Measurements from ENCODE around the gene DIP2C.

DIP2C gene

DNA sequence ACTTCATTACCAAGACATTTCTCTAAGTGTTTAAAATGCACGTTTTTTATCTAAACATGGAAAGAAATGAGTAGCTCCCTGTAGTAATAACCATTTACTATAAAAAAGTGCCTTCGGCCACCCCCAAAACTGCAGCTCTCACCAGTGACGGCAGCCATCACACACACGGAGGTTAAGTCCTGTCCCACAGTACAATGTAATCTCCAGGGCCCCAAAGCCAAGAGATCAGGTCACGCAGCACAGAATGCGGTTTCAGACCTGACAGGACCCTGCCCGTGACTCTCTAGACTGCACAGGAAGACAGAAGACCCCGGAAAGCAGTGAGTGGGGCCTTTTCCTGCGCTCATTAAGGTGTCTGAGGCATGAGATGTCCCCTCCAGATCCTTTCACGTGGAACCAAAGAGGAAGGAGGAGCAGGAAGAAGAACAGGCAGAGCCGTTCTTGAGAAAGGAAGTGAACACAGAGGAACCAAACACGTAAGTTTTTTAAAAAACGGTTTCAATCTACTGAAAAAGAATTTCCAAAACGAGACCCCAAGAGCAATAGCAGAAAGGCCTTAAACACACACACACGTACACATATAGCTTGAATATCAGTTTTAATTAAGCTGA is 428.5 kb downstream of the DIP2C start:
- DNase-seq, result no peak

DNA sequence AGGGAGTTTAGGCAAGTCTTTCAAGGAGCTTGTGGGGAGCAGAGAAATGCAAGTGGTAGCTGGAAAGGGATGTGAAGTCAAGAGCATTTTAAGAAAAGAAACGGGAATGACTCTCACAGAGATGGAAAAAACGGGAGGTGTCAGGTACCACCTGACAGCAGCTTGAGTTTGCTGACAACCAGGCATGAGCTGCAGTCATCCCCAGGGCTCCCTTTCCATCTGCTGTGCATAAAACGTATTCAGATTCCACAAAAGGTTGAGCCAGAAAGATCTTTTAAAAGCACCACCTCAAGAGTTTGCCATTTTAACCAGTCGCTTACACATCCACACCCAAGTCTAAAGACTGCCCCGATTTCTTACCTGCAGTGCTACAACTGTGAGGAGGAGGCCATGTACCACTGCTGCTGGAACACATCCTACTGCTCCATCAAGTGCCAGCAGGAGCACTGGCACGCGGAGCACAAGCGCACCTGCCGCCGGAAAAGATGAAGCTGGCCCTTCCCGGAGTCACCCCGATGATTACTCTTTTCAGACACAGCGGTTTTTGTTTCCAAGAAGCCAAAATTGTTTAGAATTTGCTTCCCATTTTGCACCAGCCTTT is 437.4 kb downstream of the DIP2C start:
- DNase-seq, result no peak

DNA sequence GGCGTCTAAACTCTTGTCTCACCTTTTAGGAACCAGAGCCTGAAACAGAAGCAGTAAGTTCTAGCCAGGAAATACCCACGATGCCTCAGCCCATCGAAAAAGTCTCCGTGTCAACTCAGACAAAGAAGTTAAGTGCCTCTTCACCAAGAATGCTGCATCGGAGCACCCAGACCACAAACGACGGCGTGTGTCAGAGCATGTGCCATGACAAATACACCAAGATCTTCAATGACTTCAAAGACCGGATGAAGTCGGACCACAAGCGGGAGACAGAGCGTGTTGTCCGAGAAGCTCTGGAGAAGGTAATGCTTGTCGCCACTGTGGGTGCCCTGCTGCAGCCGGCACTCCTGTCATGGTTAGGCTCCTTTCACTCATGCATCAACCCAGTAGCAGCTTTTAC is 441.2 kb downstream of the DIP2C start:
- DNase-seq, result no peak

DNA sequence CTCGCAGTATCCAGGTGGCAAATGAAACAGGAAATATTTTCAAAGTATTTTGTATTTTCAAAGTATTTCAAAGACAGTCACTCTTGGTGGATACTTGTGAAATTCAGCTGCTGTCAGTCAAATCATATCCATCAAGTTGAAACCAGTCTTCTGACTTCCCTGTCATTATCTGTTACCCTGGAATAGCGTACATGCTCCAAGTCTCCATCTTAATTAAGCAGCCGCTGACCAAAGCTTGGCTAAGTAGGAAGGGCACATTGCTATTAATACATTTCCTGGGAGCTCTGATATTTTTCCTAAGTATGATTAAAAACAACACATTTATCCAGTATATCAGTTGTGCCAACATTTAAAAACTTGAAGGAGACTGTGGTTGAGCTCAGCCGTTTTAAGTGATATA is 442.0 kb downstream of the DIP2C start:
- DNase-seq, result no peak

DNA sequence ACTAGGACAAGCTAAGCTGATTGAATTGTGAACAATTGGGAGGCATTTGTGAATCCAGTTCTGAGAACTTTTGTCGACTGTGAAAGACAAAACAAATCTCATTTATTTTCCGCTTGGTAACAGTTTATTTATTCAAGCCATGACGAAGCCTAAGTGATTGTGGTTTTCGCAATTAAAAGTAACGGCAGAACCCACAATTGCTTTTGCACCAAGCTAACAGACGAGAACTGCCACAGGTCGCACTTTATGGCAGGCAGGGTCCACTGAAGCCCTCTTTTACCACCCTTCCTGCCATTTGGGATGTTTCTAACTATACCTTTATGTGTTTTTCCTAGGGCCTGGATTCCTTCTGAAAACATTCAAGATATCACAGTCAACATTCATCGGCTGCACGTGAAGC is 443.0 kb downstream of the DIP2C start:
- no peak for DNase-seq

DNA sequence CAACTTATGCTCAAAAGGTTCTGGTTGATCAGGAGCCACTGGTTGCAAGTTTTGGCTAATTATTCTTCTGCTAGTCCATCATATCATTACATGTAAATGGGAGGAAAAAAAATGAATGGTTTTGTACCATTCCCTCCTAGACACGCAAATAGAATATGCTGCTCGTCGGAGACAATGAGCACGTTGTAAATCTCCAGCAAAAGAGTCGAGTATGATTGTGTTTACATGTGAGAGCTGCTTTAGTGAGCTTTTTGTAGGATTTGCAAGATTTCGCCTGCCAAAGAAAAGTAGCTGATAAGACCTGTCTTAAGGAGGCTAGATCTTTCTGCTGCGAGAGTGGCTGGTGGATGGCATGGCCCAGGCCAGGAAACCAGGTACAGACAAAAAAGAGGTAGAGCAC is 445.2 kb downstream of the DIP2C start:
- no peak for DNase-seq

DNA sequence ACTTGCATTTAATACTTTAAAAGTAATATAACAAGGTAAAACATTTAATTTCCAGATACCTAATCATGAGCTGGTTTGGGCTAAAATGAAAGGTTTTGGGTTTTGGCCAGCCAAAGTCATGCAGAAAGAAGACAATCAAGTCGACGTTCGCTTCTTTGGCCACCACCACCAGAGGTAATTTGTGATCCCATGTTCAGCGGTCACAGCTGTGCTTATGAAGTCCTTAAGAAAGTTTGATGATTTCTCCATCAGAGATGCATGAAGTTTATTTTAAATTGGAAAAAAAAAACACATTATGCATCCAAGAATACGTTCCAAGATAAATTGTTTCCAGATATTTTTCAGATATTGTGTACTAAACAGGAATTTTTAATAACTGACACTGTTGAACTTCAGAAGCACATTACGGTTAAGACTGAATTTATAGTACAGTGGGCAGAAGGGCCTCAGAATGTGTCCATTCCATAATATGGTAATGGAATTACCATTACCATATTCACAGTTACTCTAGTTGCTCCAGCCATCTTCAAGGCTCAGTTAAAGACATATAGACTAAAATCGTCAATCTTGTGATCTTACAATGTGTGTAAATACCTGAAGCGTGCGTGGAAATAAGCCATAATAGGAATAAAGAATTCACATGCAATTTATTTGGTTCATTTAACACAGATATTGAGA is 447.4 kb downstream of the DIP2C start:
- DNase-seq, result no peak

DNA sequence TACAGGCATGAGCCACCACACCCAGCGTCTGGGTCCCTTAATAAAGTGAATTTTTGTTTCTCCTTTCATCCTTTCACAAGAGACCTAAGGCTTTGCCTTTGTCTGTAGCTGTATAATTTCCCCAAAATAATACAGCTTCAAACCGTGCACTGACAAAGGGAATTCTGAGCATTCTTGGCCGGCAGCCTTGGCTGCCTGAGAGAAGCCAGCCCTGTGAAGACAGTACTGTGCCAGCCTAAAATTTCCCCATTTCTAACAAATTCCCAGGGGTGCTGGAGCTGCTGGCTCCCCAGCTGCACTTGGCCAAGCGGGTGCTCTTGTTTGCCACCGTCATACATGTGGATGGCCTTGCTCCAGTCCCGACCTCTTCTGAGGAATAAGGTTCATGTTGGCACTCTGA is 448.0 kb downstream of the DIP2C start:
- no peak for DNase-seq

DNA sequence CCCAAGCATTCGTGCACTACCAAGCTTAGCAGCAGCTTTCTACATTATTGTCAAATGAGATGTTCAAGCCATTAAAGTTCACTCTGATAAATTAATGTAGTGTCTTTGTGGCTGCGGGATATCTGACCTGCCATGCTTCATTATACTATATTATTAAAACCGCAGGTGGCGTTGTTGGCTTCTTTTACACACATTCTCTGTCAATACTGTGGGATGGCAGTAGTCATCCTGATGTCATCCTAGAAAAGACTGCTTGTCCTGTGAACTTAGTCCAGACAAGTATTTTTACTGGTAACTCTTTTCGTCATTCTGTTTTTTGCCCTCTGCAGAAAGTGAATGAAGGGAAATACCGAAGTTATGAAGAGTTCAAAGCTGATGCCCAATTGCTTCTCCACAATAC is 450.4 kb downstream of the DIP2C start:
- no peak for DNase-seq

DNA sequence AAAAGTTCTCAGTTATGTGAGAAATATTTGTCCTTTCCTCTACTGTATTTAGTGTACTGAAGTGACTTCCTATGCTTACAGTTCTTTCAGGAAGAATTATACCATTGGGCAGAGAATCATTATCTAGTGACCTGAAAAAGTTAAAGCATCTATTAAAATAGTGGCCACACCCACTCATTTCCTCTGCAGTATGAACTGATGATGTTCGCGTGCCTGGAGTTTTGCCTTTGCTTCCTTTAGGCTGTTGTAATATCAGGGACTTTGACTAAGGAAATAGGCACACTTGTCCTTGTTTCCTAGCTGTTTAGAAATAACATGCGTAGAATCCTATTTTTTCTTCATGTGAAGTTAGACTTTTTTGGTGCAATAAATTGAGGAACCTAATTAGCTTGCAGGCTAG is 453.6 kb downstream of the DIP2C start:
- DNase-seq, result no peak

DNA sequence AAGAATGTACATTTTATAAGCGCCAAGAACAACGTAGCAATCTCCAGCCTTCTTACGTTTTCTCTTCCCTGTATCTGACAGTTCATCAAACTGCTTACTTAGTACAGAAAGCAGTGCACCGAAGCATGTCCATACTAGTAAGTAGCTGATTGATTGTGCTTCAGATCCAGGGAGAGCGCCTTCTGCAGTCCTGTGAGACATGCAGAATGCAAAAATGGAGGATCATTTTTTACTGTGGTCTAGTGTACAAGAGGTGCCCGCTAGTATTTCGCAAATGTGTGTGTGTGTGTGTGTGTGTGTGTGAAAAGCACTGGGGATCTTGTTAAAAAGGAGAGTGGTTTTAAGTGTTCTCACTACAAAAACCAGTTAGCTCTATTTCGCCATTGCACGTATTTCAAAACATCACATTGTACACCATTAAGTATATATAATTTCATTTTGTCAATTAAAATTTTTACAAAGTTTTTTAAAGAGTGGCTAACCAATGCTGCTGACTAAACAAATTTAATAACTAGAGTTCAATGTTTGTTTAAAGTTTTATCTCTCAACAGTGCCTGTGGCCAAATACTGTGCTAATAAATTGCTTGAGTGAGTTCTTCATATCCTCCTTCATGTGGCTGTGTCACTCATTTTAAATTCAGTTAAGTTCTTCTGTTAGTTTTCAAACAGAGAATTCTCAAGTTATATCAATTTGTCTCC is 454.6 kb downstream of the DIP2C start:
- DNase-seq, result no peak

DNA sequence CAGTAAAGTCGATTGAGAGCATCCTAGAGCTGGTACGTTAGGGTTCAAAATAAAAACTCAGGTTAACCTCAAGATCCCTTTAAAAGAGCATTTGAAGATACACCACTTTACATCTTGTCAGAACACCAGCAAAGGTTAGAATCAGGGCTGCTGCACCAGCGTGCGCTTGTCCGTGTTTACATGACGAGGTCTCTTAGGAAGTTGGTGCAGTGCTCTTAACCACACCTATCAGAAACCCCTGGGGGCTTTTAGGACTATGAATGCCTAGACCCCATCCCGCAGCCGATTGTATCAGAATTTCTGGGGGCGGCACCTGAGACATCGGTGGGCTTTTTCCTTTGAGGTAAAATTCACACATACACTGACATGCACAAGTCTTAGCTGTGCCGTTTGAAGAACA is 456.6 kb downstream of the DIP2C start:
- no peak for DNase-seq

DNA sequence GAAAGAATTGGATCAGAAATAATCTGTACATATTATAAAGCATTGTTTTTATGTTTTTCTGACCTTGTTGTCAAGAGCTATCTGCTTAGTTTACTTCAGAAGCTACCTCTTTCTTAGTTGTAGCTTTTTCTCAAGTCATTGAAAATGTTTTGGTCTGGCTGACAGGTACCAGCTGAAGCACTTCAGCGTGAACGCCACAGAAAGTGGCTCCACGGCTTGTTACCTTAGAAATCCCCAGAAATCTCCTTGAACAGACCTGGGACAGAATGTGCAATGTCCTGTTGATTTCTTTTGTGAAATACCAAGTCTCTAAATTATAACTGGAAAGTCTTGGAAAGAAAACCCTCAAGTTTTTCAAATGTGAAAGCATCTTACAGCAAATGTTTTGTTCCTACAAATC is 457.4 kb downstream of the DIP2C start:
- no peak for DNase-seq

DNA sequence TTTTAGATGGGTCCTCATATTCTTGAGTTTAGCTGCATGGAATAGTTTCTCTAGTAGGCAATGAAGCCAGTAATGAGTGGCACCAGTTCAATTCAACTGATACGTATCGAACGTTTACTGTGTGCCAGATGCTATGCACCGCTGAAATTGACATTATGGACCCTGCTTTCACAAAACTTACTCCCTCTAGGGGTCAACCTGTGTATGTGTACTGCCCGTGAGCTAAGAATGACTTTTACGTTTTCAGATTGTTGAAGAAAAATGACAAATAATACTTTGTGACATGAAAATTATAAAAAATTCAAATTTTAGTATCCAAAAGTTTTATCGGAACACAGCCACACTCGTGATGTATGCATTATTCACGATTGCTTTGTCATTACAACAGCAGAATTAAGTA is 458.7 kb downstream of the DIP2C start:
- no peak for DNase-seq

DNA sequence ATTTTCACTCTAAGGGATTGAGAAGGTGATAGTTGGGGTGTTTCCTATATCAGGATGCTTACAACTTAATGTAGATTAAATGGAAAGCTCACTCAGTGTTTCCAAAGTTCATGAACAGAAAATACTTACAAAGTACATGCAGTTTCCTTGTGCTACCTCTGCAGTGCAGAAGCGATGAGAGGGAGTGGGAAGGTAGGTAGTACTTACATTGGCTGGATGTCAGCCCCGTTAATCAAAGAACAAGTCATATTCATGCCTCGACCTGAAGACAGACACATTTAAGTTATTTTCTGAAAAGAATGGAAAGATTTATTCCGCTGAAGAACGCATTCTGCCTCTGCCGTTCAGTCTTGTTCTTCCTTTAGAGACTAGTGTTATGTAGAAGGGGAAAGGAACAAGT is 461.1 kb downstream of the DIP2C start:
- DNase-seq, result no peak

DNA sequence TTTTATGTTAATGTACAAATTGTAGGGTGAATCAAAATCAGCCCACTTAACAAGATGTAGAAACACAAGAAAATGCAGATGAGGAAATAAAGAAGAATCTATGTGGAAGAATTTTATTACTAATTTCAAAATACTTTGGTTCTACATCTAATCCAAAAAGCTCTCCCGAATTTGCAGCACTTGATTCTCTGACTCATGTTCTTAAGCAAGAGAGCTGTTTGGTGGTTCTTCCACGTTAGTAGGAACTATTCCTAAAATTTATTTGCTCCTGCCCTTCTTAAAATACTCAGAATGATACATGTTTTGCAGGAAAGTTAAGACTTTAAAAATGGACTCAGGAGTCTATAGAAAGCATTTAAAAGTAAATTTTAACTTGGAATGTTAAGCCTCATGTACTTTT is 462.5 kb downstream of the DIP2C start:
- DNase-seq, result no peak

DNA sequence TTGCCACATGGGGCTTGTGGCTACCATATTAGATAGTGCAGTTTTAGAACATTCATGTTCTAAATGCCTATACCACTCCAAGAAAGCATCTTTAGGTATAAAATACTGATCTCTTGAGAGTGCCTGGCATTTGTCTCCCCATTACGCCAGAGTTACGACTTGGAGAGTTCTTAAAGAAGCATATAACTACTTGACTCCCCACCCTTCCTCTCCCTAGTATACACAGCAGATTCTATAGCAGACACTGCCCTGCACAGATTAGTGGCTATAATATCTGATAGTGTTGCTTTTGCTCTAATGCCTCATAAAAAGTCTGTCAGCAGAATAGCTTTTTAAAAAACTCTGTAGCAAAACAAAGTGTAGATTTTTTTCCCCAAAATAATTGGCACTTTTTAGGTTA is 463.4 kb downstream of the DIP2C start:
- DNase-seq, result no peak

DNA sequence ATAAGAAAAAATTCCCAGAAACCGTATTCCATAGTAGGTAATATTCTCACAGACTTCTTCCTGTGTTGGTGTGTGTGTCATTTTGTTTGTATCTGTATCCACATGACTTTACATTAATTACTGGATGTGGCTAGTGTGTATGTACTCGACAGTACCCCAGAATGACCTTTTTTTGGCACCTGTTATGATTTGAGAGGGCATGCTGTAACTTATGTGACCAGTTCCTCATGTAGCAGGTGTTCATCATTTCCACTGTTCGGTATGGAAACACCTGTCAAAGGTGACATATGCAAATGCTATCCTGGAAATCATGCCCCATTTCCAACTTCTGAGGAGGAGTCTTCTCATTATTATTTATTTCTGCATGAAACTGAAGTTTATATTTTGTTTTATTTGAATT is 464.9 kb downstream of the DIP2C start:
- DNase-seq, result no peak
